IMR-90 (cell line): ENCODE measurements around the gene NTM. TPM values are rescaled to one million over a fixed set of nuclear protein-coding genes. Genes with fewer than 3 reads are reported as not detected.

Experiments
- ATAC-seq: fragments of 200-7000 bp; cut with Tn5 transposase; 2 replicates; pipeline ENCODE4 v1.9.1; 2020; ENCODE audit warnings: low read depth, mild to moderate bottlenecking, moderate library complexity
- BruUV-seq: library from RNA; stranded (reverse); fragments of 400-500 nt; replicated peaks from 2 replicates; lab custom pipeline; 2021; lab: Mats Ljungman, UMichigan
- CTCF ChIA-PET: fragments of 300-600 bp; formaldehyde crosslinking; extraction: SDS; loops from one replicate; lab custom pipeline; 2021; ENCODE audit warnings: antibody characterized with exemption; lab: Yijun Ruan, JAX
- POLR2A ChIA-PET: fragments of 300-600 bp; sonication (Branson Sonifier 250); formaldehyde crosslinking; loops from one replicate; lab custom pipeline; 2022; ENCODE audit warnings: antibody characterized with exemption; ENCODE audit not compliant: unreplicated experiment; lab: Charles Lee
- DNase-seq: peaks from one replicate; pipeline ENCODE4 v3.0.0; 2013
- H2AFZ ChIP-seq: replicated peaks from 2 replicates; pipeline ENCODE3; 2013; ENCODE audit warnings: low read length, mild to moderate bottlenecking; ENCODE audit not compliant: poor library complexity
- H2AK5ac ChIP-seq: 2 replicates; pipeline ENCODE4 v1.6.1; 2013; ENCODE audit warnings: low read depth, low read length, inconsistent platforms
- H2AK9ac ChIP-seq: replicated peaks from 2 replicates; pipeline ENCODE3; 2013; ENCODE audit warnings: mild to moderate bottlenecking, low read depth, low read length, moderate library complexity; ENCODE audit not compliant: poor library complexity
- H2BK120ac ChIP-seq: 2 replicates; pipeline ENCODE4 v1.6.1; 2013; ENCODE audit warnings: low read depth, low read length, inconsistent platforms
- H2BK15ac ChIP-seq: 3 replicates; pipeline ENCODE4 v1.6.1; 2013; ENCODE audit warnings: low read depth, low read length, inconsistent platforms
- H2BK20ac ChIP-seq: 2 replicates; pipeline ENCODE4 v1.6.1; 2013; ENCODE audit warnings: low read depth, mild to moderate bottlenecking, inconsistent platforms, low read length, moderate library complexity
- H2BK5ac ChIP-seq: 2 replicates; pipeline ENCODE4 v1.6.1; 2013; ENCODE audit warnings: mild to moderate bottlenecking, low read depth, low read length, inconsistent platforms; ENCODE audit not compliant: poor library complexity, severe bottlenecking
- H3K14ac ChIP-seq: replicated peaks from 2 replicates; pipeline ENCODE4 v1.6.1; 2013; ENCODE audit warnings: low read depth, low read length, inconsistent platforms
- H3K18ac ChIP-seq: 2 replicates; pipeline ENCODE4 v1.6.1; 2013; ENCODE audit warnings: low read depth, low read length, control low read depth
- H3K23ac ChIP-seq: 2 replicates; pipeline ENCODE4 v1.6.1; 2013; ENCODE audit warnings: low read depth, low read length, inconsistent platforms
- H3K27ac ChIP-seq: 2 replicates; pipeline ENCODE4 v1.5.1; 2013; ENCODE audit warnings: mild to moderate bottlenecking, control low read depth, low read length; ENCODE audit not compliant: insufficient read depth
- H3K27me3 ChIP-seq: 2 replicates; pipeline ENCODE4 v1.6.1; 2013; ENCODE audit warnings: low read length; ENCODE audit not compliant: control insufficient read depth, insufficient read depth
- H3K36me3 ChIP-seq: 2 replicates; pipeline ENCODE4 v1.6.1; 2013; ENCODE audit warnings: low read length, mixed read lengths; ENCODE audit not compliant: control insufficient read depth, insufficient read depth
- H3K4ac ChIP-seq: 2 replicates; pipeline ENCODE4 v1.6.1; 2013; ENCODE audit warnings: low read depth, low read length, inconsistent platforms
- H3K4me1 ChIP-seq: 2 replicates; pipeline ENCODE4 v1.6.1; 2013; ENCODE audit warnings: low read length, mixed read lengths; ENCODE audit not compliant: control insufficient read depth, insufficient read depth
- H3K4me2 ChIP-seq: 2 replicates; pipeline ENCODE4 v1.6.1; 2013; ENCODE audit warnings: low read depth, mild to moderate bottlenecking, control low read depth, low read length, moderate library complexity
- H3K4me3 ChIP-seq: 2 replicates; pipeline ENCODE4 v1.5.1; 2013; ENCODE audit warnings: low read depth, mild to moderate bottlenecking, control low read depth, low read length, moderate library complexity; ENCODE audit not compliant: insufficient read depth
- H3K56ac ChIP-seq: 2 replicates; pipeline ENCODE4 v1.6.1; 2013; ENCODE audit warnings: low read length, inconsistent platforms; ENCODE audit not compliant: insufficient read depth; ENCODE audit errors: extremely low read depth
- H3K79me1 ChIP-seq, 2 experiments: 2 replicates each; pipeline ENCODE4 v1.6.1; 2013; ENCODE audit warnings: low read length in 2 of 2, inconsistent platforms in 1 of 2, low read depth in 1 of 2
- H3K9ac ChIP-seq: 2 replicates; pipeline ENCODE4 v1.6.1; 2013; ENCODE audit warnings: low read depth, low read length, control low read depth
- H3K9me1 ChIP-seq: 2 replicates; pipeline ENCODE4 v1.6.1; 2013; ENCODE audit warnings: low read length, inconsistent platforms; ENCODE audit not compliant: insufficient read depth
- H3K9me3 ChIP-seq: 2 replicates; pipeline ENCODE4 v1.6.1; 2013; ENCODE audit warnings: low read length; ENCODE audit not compliant: control insufficient read depth, insufficient read depth
- H4K20me1 ChIP-seq: 2 replicates; pipeline ENCODE4 v1.6.1; 2013; ENCODE audit warnings: low read length, inconsistent platforms; ENCODE audit not compliant: insufficient read depth
- H4K5ac ChIP-seq: 2 replicates; pipeline ENCODE4 v1.6.1; 2013; ENCODE audit warnings: mild to moderate bottlenecking, low read depth, low read length, control low read depth
- H4K8ac ChIP-seq, 2 experiments: 2 replicates each; pipeline ENCODE4 v1.6.1; 2013; ENCODE audit warnings: low read depth in 2 of 2, low read length in 2 of 2, control low read depth in 1 of 2, inconsistent platforms in 1 of 2
- H4K91ac ChIP-seq: 2 replicates; pipeline ENCODE4 v1.6.1; 2013; ENCODE audit warnings: low read depth, low read length, inconsistent platforms; ENCODE audit not compliant: insufficient read depth
- BHLHE40 ChIP-seq: fragments of 150-350 bp; IDR thresholded peaks from 2 replicates; pipeline ENCODE4 v1.6.1; 2016; ENCODE audit warnings: mild to moderate bottlenecking, low read depth, low read length
- CEBPB ChIP-seq: IDR thresholded peaks from 2 replicates; pipeline ENCODE4 v1.6.1; 2012; ENCODE audit warnings: low read depth, low read length, improper control_type of control experiment
- CHD1 ChIP-seq: IDR thresholded peaks from 2 replicates; pipeline ENCODE4 v1.6.1; 2012; ENCODE audit warnings: low read depth, low read length, improper control_type of control experiment
- ELK1 ChIP-seq: fragments of 150-350 bp; IDR thresholded peaks from 2 replicates; pipeline ENCODE4 v1.6.1; 2016; ENCODE audit warnings: low read depth, mild to moderate bottlenecking, low read length, moderate library complexity, borderline replicate concordance
- FOS ChIP-seq: fragments of 150-350 bp; IDR thresholded peaks from 2 replicates; pipeline ENCODE4 v1.6.1; 2016; ENCODE audit warnings: low read depth, low read length
- MAFK ChIP-seq: IDR thresholded peaks from 2 replicates; pipeline ENCODE4 v1.6.1; 2012; ENCODE audit warnings: low read depth, low read length, improper control_type of control experiment
- MAZ ChIP-seq: IDR thresholded peaks from 2 replicates; pipeline ENCODE4 v1.6.1; 2012; ENCODE audit warnings: low read depth, mild to moderate bottlenecking, low read length, improper control_type of control experiment, moderate library complexity, borderline replicate concordance
- MXI1 ChIP-seq: IDR thresholded peaks from 2 replicates; pipeline ENCODE4 v1.6.1; 2012; ENCODE audit warnings: low read depth, mild to moderate bottlenecking, low read length, moderate library complexity, borderline replicate concordance
- NFE2L2 ChIP-seq: fragments of 150-350 bp; IDR thresholded peaks from 2 replicates; pipeline ENCODE4 v1.6.1; 2016; ENCODE audit warnings: low read depth, mild to moderate bottlenecking, low read length
- RAD21 ChIP-seq: IDR thresholded peaks from 2 replicates; pipeline ENCODE4 v1.6.1; 2012; ENCODE audit warnings: low read length, improper control_type of control experiment
- RCOR1 ChIP-seq: IDR thresholded peaks from 2 replicates; pipeline ENCODE4 v1.6.1; 2012; ENCODE audit warnings: mild to moderate bottlenecking, low read length, improper control_type of control experiment; ENCODE audit not compliant: insufficient replicate concordance
- RFX5 ChIP-seq: IDR thresholded peaks from 2 replicates; pipeline ENCODE4 v1.8.0; 2012; ENCODE audit warnings: low read depth, mild to moderate bottlenecking, low read length, moderate library complexity
- SMC3 ChIP-seq: fragments of 150-350 bp; IDR thresholded peaks from 2 replicates; pipeline ENCODE4 v1.6.1; 2016; ENCODE audit warnings: low read depth, mild to moderate bottlenecking, antibody characterized with exemption, low read length, moderate library complexity
- USF2 ChIP-seq: fragments of 150-350 bp; IDR thresholded peaks from 2 replicates; pipeline ENCODE4 v1.6.1; 2017; ENCODE audit warnings: mild to moderate bottlenecking, antibody characterized with exemption, low read length, low read depth
- WGBS, 2 experiments: methylation state at CpG; one replicate each; pipeline versions ENCODE4 v1.1.5 to v1.1.7; 2013; ENCODE audit warnings: missing lambda C conversion rate in 2 of 2; ENCODE audit not compliant: insufficient read length in 1 of 2; ENCODE audit errors: extremely low coverage in 2 of 2; 5-methylcytosine and 5-hydroxymethylcytosine counted together
- dilution Hi-C: fragments of 300-500 bp; cut with HindIII; formaldehyde crosslinking; loops from one replicate; pipeline ENCODE4 v1.14.3; 2018; ENCODE audit warnings: low sequenced_read_pairs; ENCODE audit not compliant: unreplicated experiment
- in situ Hi-C: fragments of 300-500 bp; cut with MboI; formaldehyde crosslinking; loops from 3 replicates; pipeline ENCODE4 v1.14.3; 2019; ENCODE audit warnings: low sequenced_read_pairs, inconsistent platforms, mixed read lengths
- intact Hi-C: fragments of 100-400 bp; cut with micrococcal nuclease; formaldehyde crosslinking; loops from 2 replicates; pipeline ENCODE4 v1.10.0; 2022
- polyA plus RNA-seq, 3 experiments: library from polyadenylated mRNA; depleted of rRNA; stranded (reverse); fragments of >200 nt; gene quantifications; 2 replicates each; pipeline ENCODE4 v1.2.3, GENCODE V29; 2012; ENCODE audit warnings: low replicate concordance in 1 of 3
- total RNA-seq: library from RNA; depleted of rRNA; stranded (reverse); fragments of >200 nt; gene quantifications from 2 replicates; pipeline ENCODE4 v1.2.3, GENCODE V29; 2012
- TF ChIP-seq, protein P1 (sequence below): conservative IDR thresholded peaks from 2 replicates; pipeline ENCODE4 v1.5.1; 2012; ENCODE audit warnings: mild to moderate bottlenecking, low read depth, low read length, improper control_type of control experiment

Gene NTM
- total and polyA plus RNA-seq, 2 of the 4 experiments (the other 2 are of a cell fraction), result 19.5 to 25.5 TPM

- DNase-seq (peak; percentile 76), ATAC-seq (peak; percentile 75)
- no peak overlapping the region for H3K27ac ChIP-seq
- no peak overlapping the region for H2BK5ac ChIP-seq
- H2BK120ac ChIP-seq, result no peak overlapping the region
- no peak overlapping the region for H2AK5ac ChIP-seq
- intact Hi-C loops (no loop called here), dilution Hi-C loops (no loop called here), in situ Hi-C loops (loop anchor here (10.0 kb wide), 1 partner anchor 444 kb away; no protein-coding TSS in a partner anchor)
- no peak overlapping the region for H4K8ac ChIP-seq
- no peaks in the 10 kb centered on the region for H3K27me3 ChIP-seq
- H2AK9ac ChIP-seq, result no peak overlapping the region
- BruUV-seq, result no TSS peak
- H3K4me1 ChIP-seq, result no peaks in the 10 kb centered on the region
- no peak overlapping the region for H2BK20ac ChIP-seq
- H3K23ac ChIP-seq, result no peak overlapping the region
- no peak overlapping the region for H4K91ac ChIP-seq
- H3K9ac ChIP-seq, result no peak overlapping the region
- no peak overlapping the region for H3K18ac ChIP-seq
- no peak overlapping the region for H2BK15ac ChIP-seq
- H3K4ac ChIP-seq, result no peak overlapping the region
- no peaks in the 10 kb centered on the region for H3K9me3 ChIP-seq
- no peak overlapping the region for H3K4me2 ChIP-seq
- H2AFZ ChIP-seq, result peak overlapping the region; percentile 34
- H3K79me1 ChIP-seq, result no peaks in the 10 kb centered on the region
- no peaks in the 10 kb centered on the region for H3K36me3 ChIP-seq
- no peak overlapping the region for H3K4me3 ChIP-seq
- no peaks in the 10 kb centered on the region; the same call in 1 of the 2 replicates for H3K9me1 ChIP-seq
- no peak overlapping the region for H3K14ac ChIP-seq
- POLR2A ChIA-PET, result no interaction called here
- no peaks in the 10 kb centered on the region for H4K20me1 ChIP-seq
- no CpG with 5 or more reads among the region's 8 CpGs for WGBS, 2 experiments
- CTCF ChIA-PET, result no interaction called here
- no peak overlapping the region for H4K5ac ChIP-seq
- no peak overlapping the region for H3K56ac ChIP-seq
- TF ChIP-seq FOS (peak; percentile 76), RCOR1 (no peak), USF2 (no peak), RAD21 (peak; percentile 40), RFX5 (no peak), MXI1 (peak; percentile 72), SMC3 (no peak), CEBPB (no peak), BHLHE40 (peak; percentile 57), MAFK (peak; percentile 41), CHD1 (no peak), NFE2L2 (peak; percentile 61; the same call in 1 of the 2 replicates), MAZ (no peak), ELK1 (no peak)
- TF ChIP-seq, protein P1, sequence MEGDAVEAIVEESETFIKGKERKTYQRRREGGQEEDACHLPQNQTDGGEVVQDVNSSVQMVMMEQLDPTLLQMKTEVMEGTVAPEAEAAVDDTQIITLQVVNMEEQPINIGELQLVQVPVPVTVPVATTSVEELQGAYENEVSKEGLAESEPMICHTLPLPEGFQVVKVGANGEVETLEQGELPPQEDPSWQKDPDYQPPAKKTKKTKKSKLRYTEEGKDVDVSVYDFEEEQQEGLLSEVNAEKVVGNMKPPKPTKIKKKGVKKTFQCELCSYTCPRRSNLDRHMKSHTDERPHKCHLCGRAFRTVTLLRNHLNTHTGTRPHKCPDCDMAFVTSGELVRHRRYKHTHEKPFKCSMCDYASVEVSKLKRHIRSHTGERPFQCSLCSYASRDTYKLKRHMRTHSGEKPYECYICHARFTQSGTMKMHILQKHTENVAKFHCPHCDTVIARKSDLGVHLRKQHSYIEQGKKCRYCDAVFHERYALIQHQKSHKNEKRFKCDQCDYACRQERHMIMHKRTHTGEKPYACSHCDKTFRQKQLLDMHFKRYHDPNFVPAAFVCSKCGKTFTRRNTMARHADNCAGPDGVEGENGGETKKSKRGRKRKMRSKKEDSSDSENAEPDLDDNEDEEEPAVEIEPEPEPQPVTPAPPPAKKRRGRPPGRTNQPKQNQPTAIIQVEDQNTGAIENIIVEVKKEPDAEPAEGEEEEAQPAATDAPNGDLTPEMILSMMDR, result peak; percentile 24; the same call in 1 of the 2 replicates
Measured at GRCh38 chr11:132318421-132319157, 948.2 kb downstream of the NTM start.
